ENCODE results near the gene UGT1A9.

- TF ChIP-seq EZH2 (IDR thresholded peaks at IDR 0.05; ENCODE audit: insufficient read depth, poor library complexity, severe bottlenecking), result no peak
- no peak for TF ChIP-seq EZH2phosphoT487 (IDR thresholded peaks at IDR 0.05; ENCODE audit: insufficient read depth, low read depth)
Observed at GRCh38 chr2:233705911-233706506, 34.3 kb downstream of the UGT1A9 start.
